Panc1 (cell line): ENCODE results near the gene SLCO3A1. TPM values are rescaled to one million over a fixed set of nuclear protein-coding genes. Genes with fewer than 3 reads are reported as not detected.
A peak's percentile ranks its signal among the peaks of the same experiment; 100 is the strongest.

Source experiments
- ATAC-seq: fragments of 200-7000 bp; cut with Tn5 transposase; 2 replicates; pipeline ENCODE4 v1.9.1; 2020; ENCODE audit warnings: mild to moderate bottlenecking, moderate library complexity
- BruUV-seq: library from RNA; stranded (reverse); fragments of 400-500 nt; replicated peaks from 2 replicates; lab custom pipeline; 2021; lab: Mats Ljungman, UMichigan
- CTCF ChIA-PET: fragments of 300-600 bp; sonication (Branson Sonifier 250); formaldehyde crosslinking; loops from one replicate; lab custom pipeline; 2022; ENCODE audit warnings: antibody characterized with exemption; lab: Charles Lee
- POLR2A ChIA-PET: fragments of 300-600 bp; sonication (Branson Sonifier 250); formaldehyde crosslinking; loops from one replicate; lab custom pipeline; 2022; ENCODE audit warnings: antibody characterized with exemption; lab: Charles Lee
- DNase-seq: peaks from one replicate; pipeline ENCODE4 v3.0.0-alpha.2; 2010; ENCODE audit warnings: low read depth, low spot score
- H3K27ac ChIP-seq: 2 replicates; pipeline ENCODE4 v1.5.1; 2011; ENCODE audit warnings: mild to moderate bottlenecking, low read length, inconsistent platforms
- H3K27me3 ChIP-seq: fragments of 200-500 bp; sonication (Bioruptor generic); 2 replicates; pipeline ENCODE4 v1.6.0; 2014; ENCODE audit warnings: low read length, inconsistent platforms; ENCODE audit not compliant: control insufficient read depth, insufficient read depth
- H3K36me3 ChIP-seq: fragments of 200-500 bp; sonication (Bioruptor generic); 2 replicates; pipeline ENCODE4 v1.5.1; 2014; ENCODE audit warnings: inconsistent platforms, mild to moderate bottlenecking, low read length, moderate library complexity; ENCODE audit not compliant: control insufficient read depth, insufficient read depth
- H3K4me1 ChIP-seq: 2 replicates; pipeline ENCODE4 v1.5.1; 2011; ENCODE audit warnings: inconsistent platforms, mild to moderate bottlenecking, low read length, moderate library complexity; ENCODE audit not compliant: control insufficient read depth, insufficient read depth
- H3K4me3 ChIP-seq, 2 experiments: 2 replicates each; pipeline ENCODE4 v1.5.1; 2011 to 2012; ENCODE audit warnings: low read depth in 2 of 2, low read length in 2 of 2, mild to moderate bottlenecking in 2 of 2, inconsistent platforms in 1 of 2, moderate library complexity in 1 of 2
- H3K9me3 ChIP-seq: fragments of 200-500 bp; sonication (Bioruptor generic); 2 replicates; pipeline ENCODE4 v1.5.1; 2014; ENCODE audit warnings: low read depth, mild to moderate bottlenecking, inconsistent platforms, low read length, moderate library complexity; ENCODE audit not compliant: control insufficient read depth, insufficient read depth
- POLR2AphosphoS5 ChIP-seq: IDR thresholded peaks from 2 replicates; pipeline ENCODE4 v1.6.1; 2012; ENCODE audit warnings: mild to moderate bottlenecking, low read depth, low read length, moderate library complexity
- SIN3A ChIP-seq: IDR thresholded peaks from 2 replicates; pipeline ENCODE4 v1.6.1; 2012; ENCODE audit warnings: low read depth, mild to moderate bottlenecking, low read length, moderate library complexity, borderline replicate concordance; ENCODE audit not compliant: insufficient read depth
- TCF7L2 ChIP-seq: IDR thresholded peaks from 2 replicates; pipeline ENCODE4 v1.6.1; 2011; ENCODE audit warnings: mild to moderate bottlenecking, low read depth, low read length, inconsistent platforms
- in situ Hi-C: cut with HindIII; loops from 2 replicates; pipeline ENCODE4 v1.10.0; 2016; ENCODE audit warnings: low sequenced_read_pairs, low pct_unique_long_range_greater_than_20kb
- intact Hi-C: fragments of 100-400 bp; cut with micrococcal nuclease; formaldehyde crosslinking; loops from one replicate; pipeline ENCODE4 v1.10.0; 2022; ENCODE audit not compliant: unreplicated experiment
- total RNA-seq: library from RNA; stranded (reverse); gene quantifications from one replicate; pipeline ENCODE4 v1.2.1, GENCODE V29; 2021; ENCODE audit not compliant: unreplicated experiment
- TF ChIP-seq, protein P1 (sequence below): fragments of 450-650 bp; IDR thresholded peaks from 2 replicates; pipeline ENCODE4 v1.5.1; 2017; ENCODE audit warnings: mild to moderate bottlenecking
- TF ChIP-seq, protein P2 (sequence below), 2 experiments: IDR thresholded peaks; 2 replicates each; pipeline ENCODE4 v1.6.1; 2011 to 2012; ENCODE audit warnings: low read depth in 2 of 2, control low read depth in 1 of 2, low read length in 1 of 2, mild to moderate bottlenecking in 1 of 2, moderate library complexity in 1 of 2; ENCODE audit not compliant: insufficient read depth in 1 of 2

The SLCO3A1 gene
- total RNA-seq, 1 experiment from 2014 or later = 20.6 TPM

DNA sequence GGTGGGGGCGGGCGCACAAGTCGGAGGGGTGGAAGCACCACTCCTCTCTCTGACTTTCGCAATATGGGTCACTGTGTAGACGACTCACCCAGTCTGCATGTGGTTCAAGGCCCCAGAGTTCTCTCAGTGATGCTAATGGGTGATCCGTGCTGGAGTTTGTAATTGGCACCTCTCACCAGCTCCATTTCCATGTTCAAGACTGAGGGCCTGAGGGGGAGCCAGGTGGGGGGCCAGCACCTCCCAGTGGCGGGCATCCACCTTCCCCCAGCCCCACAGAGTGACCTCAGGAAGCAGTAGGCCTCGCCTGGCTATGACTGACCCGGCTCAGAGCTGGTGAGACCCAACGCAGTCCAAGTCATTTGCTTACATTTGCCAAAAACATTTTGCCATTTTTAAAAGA, 310.1 kb downstream of the SLCO3A1 start:
- Histone ChIP-seq H3K4me1 (no peaks in the 10 kb centered on the region), H3K36me3 (no peaks in the 10 kb centered on the region), H3K27ac (no peak overlapping the region), H3K27me3 (no peaks in the 10 kb centered on the region), H3K4me3 (no peak overlapping the region), H3K9me3 (no peaks in the 10 kb centered on the region)
- no peak for TF ChIP-seq POLR2AphosphoS5
- TF ChIP-seq, protein P1, sequence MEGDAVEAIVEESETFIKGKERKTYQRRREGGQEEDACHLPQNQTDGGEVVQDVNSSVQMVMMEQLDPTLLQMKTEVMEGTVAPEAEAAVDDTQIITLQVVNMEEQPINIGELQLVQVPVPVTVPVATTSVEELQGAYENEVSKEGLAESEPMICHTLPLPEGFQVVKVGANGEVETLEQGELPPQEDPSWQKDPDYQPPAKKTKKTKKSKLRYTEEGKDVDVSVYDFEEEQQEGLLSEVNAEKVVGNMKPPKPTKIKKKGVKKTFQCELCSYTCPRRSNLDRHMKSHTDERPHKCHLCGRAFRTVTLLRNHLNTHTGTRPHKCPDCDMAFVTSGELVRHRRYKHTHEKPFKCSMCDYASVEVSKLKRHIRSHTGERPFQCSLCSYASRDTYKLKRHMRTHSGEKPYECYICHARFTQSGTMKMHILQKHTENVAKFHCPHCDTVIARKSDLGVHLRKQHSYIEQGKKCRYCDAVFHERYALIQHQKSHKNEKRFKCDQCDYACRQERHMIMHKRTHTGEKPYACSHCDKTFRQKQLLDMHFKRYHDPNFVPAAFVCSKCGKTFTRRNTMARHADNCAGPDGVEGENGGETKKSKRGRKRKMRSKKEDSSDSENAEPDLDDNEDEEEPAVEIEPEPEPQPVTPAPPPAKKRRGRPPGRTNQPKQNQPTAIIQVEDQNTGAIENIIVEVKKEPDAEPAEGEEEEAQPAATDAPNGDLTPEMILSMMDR = no peak
- no peak for TF ChIP-seq SIN3A
- no peak for TF ChIP-seq TCF7L2
- TF ChIP-seq, protein P2, sequence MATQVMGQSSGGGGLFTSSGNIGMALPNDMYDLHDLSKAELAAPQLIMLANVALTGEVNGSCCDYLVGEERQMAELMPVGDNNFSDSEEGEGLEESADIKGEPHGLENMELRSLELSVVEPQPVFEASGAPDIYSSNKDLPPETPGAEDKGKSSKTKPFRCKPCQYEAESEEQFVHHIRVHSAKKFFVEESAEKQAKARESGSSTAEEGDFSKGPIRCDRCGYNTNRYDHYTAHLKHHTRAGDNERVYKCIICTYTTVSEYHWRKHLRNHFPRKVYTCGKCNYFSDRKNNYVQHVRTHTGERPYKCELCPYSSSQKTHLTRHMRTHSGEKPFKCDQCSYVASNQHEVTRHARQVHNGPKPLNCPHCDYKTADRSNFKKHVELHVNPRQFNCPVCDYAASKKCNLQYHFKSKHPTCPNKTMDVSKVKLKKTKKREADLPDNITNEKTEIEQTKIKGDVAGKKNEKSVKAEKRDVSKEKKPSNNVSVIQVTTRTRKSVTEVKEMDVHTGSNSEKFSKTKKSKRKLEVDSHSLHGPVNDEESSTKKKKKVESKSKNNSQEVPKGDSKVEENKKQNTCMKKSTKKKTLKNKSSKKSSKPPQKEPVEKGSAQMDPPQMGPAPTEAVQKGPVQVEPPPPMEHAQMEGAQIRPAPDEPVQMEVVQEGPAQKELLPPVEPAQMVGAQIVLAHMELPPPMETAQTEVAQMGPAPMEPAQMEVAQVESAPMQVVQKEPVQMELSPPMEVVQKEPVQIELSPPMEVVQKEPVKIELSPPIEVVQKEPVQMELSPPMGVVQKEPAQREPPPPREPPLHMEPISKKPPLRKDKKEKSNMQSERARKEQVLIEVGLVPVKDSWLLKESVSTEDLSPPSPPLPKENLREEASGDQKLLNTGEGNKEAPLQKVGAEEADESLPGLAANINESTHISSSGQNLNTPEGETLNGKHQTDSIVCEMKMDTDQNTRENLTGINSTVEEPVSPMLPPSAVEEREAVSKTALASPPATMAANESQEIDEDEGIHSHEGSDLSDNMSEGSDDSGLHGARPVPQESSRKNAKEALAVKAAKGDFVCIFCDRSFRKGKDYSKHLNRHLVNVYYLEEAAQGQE (IDR thresholded peaks at IDR 0.05; ENCODE audit: insufficient read depth in 1 of 2, low read depth in 2 of 2, low read length in 1 of 2) = no peak
- ChIA-PET POLR2A (no interaction called here), CTCF (no interaction called here)
- intact Hi-C loops (no loop called here), in situ Hi-C loops (no loop called here)
- no TSS peak for BruUV-seq
- ATAC-seq = no peak
- no peak for DNase-seq

DNA sequence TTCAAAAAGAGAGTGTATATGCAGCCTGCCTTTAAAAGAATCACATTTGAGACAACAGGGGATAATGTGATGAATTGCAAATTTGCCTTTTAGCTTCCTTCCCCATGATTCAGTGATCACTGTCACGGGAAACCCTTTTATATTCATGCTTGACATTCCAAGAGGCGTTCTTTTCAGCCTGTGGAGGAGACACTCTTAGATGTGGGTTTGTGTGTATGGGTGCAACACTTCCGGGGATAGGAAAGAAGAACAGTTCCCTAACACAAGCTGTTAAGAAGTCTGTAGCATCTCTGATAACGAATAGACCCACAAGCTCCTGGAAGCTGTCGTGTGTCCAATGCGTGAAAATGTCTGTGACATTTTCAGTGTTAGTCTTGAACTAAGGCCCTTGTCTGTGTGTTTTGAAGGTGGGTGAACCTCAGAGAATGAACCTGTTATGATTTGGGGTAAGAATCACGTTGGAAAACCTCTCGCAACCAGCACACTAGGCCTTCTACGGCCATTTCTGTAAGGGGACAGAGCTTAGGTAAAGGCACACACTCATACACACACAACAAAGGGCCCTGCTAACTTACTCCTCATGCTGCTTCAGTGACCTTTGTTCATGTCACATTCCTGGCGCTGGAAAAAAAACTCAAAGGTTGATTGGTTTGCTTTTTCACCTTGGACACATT, 311.0 kb downstream of the SLCO3A1 start:
- in situ Hi-C loops = no loop called here
- TF ChIP-seq SIN3A (no peak), POLR2AphosphoS5 (no peak), TCF7L2 (no peak)
- TF ChIP-seq, protein P2 (IDR thresholded peaks at IDR 0.05; ENCODE audit: insufficient read depth in 1 of 2, low read depth in 2 of 2, low read length in 1 of 2) = no peak
- TF ChIP-seq, protein P1 = no peak
- Histone ChIP-seq H3K36me3 (no peaks in the 10 kb centered on the region), H3K27ac (no peak overlapping the region), H3K4me3 (no peak overlapping the region), H3K27me3 (no peaks in the 10 kb centered on the region), H3K9me3 (no peaks in the 10 kb centered on the region), H3K4me1 (no peaks in the 10 kb centered on the region)
- BruUV-seq = TSS peak; percentile 58
- ChIA-PET CTCF (no interaction called here), POLR2A (no interaction called here)
- intact Hi-C loops = no loop called here
- no peak for ATAC-seq
- no peak for DNase-seq
